Kidney epithelial cell (primary cell): ENCODE measurements around the gene RANBP17. TPM values are rescaled to one million over a fixed set of nuclear protein-coding genes. Genes with fewer than 3 reads are reported as not detected.
"Not testable (repeated sequence)": the region's sequence is repeated elsewhere in the genome, so short reads cannot be mapped to it uniquely, and the experiment has no call there.

Source experiments
- DNase-seq: peaks from one replicate; pipeline ENCODE4 v3.0.0-alpha.2; 2010; ENCODE audit warnings: low read depth
- H3K27me3 ChIP-seq: 2 replicates; pipeline ENCODE4 v1.6.0; 2011; ENCODE audit warnings: low read length; ENCODE audit not compliant: control insufficient read depth, insufficient read depth
- H3K36me3 ChIP-seq: 2 replicates; pipeline ENCODE4 v1.5.1; 2011; ENCODE audit warnings: low read length; ENCODE audit not compliant: control insufficient read depth, insufficient read depth
- H3K4me3 ChIP-seq: 2 replicates; pipeline ENCODE4 v1.5.1; 2011; ENCODE audit warnings: low read depth, mild to moderate bottlenecking, control low read depth, low read length
- CTCF ChIP-seq: IDR thresholded peaks from 2 replicates; pipeline ENCODE4 v1.5.1; 2011; ENCODE audit warnings: mild to moderate bottlenecking, moderate library complexity, low read length, control low read depth, inconsistent platforms; ENCODE audit not compliant: insufficient read depth, poor library complexity, severe bottlenecking
- total RNA-seq: library from RNA; depleted of rRNA; stranded (reverse); fragments of >200 nt; gene quantifications from 2 replicates; pipeline ENCODE4 v1.2.3, GENCODE V29; 2015

The RANBP17 gene
- total RNA-seq, 1 donor from 2014 or later = 10.4 TPM

GRCh38 chr5:171295801-171296200 is 434.0 kb downstream of the RANBP17 start:
- Histone ChIP-seq H3K27me3 (no peaks in the 10 kb centered on the region), H3K36me3 (no peaks in the 10 kb centered on the region), H3K4me3 (no peak overlapping the region)
- no peak for TF ChIP-seq CTCF
- no peak for DNase-seq

- DNase-seq, H3K4me3 ChIP-seq, H3K36me3 ChIP-seq, H3K27me3 ChIP-seq: not testable (repeated sequence)
These were observed 436.1 kb downstream of the RANBP17 start for GRCh38 chr5:171297941-171298340.

GRCh38 chr5:171299228-171299627 is 437.4 kb downstream of the RANBP17 start:
- Histone ChIP-seq H3K27me3 (peaks cover 4% of the 10 kb centered on the region), H3K4me3 (no peak overlapping the region), H3K36me3 (no peaks in the 10 kb centered on the region)
- no peak for DNase-seq
- TF ChIP-seq CTCF = no peak

GRCh38 chr5:171299851-171300250 is 438.0 kb downstream of the RANBP17 start:
- no peak for DNase-seq
- H3K4me3 ChIP-seq = no peak overlapping the region
- H3K27me3 ChIP-seq = peaks cover 9% of the 10 kb centered on the region
- H3K36me3 ChIP-seq = no peaks in the 10 kb centered on the region
- TF ChIP-seq CTCF = no peak

GRCh38 chr5:171300358-171300757 is 438.5 kb downstream of the RANBP17 start:
- TF ChIP-seq CTCF = no peak
- no peaks in the 10 kb centered on the region for H3K36me3 ChIP-seq
- no peak for DNase-seq
- H3K4me3 ChIP-seq = no peak overlapping the region
- peaks cover 14% of the 10 kb centered on the region for H3K27me3 ChIP-seq

- peaks cover 71% of the 10 kb centered on the region for H3K27me3 ChIP-seq
- no peak overlapping the region for H3K4me3 ChIP-seq
- TF ChIP-seq CTCF = no peak
- H3K36me3 ChIP-seq = no peaks in the 10 kb centered on the region
- DNase-seq = no peak
These were observed 444.3 kb downstream of the RANBP17 start for GRCh38 chr5:171306166-171306565.
